Measurements from ENCODE around the gene FADS6. TPM values are rescaled to one million over a fixed set of nuclear protein-coding genes. Genes with fewer than 3 reads are reported as not detected.

Gene FADS6
- total and polyA plus RNA-seq, 3 experiments from 2014 or later: not detected

GRCh38 chr17:74856112-74856511 is 37.3 kb downstream of the FADS6 start:
- Mint-ChIP-seq H3K4me3 (no peak overlapping the region), H3K36me3 (no peaks in the 10 kb centered on the region), H3K4me1 (peaks cover 10 to 26% (median 16%) of the 10 kb centered on the region in 3 donors), H3K9me3 (no peaks in the 10 kb centered on the region), H3K27me3 (peaks cover 53 to 73% of the 10 kb centered on the region in 2 donors), H3K27ac (no peak overlapping the region)
- Histone ChIP-seq H3K9me3 (ENCODE audit: low read length) (no peaks in the 10 kb centered on the region), H3K4me3 (ENCODE audit: low read length) (no peak overlapping the region), H3K27me3 (ENCODE audit: insufficient read depth, low read length, poor library complexity, severe bottlenecking) (peaks cover 39% of the 10 kb centered on the region), H3K36me3 (ENCODE audit: insufficient read depth, low read length) (no peaks in the 10 kb centered on the region), H3K4me1 (ENCODE audit: insufficient read depth, low read length) (peaks cover 13% of the 10 kb centered on the region), H3K27ac (ENCODE audit: low read depth, low read length) (no peak overlapping the region)
- ChIA-PET CTCF (interaction anchor here (0.8 to 1.6 kb wide), 4 partner anchors 9 to 198 kb away, joined by 3 to 4 read pairs (median 4); no protein-coding TSS in a partner anchor), POLR2A (interaction anchor here (0.7 kb wide), 1 partner anchor 85 kb away, joined by 4 read pairs; no protein-coding TSS in a partner anchor)
- DNase-seq: no peak

GRCh38 chr17:74855323-74855722 is 38.1 kb downstream of the FADS6 start:
- CTCF ChIA-PET: interaction anchor here (0.9 to 1.6 kb wide), 2 partner anchors 12 to 119 kb away, joined by 3 to 4 read pairs; no protein-coding TSS in a partner anchor
- peaks cover 35% of the 10 kb centered on the region for H3K27me3 ChIP-seq (ENCODE audit: insufficient read depth, low read length, poor library complexity, severe bottlenecking)
- Mint-ChIP-seq H3K9me3 (no peaks in the 10 kb centered on the region), H3K4me1 (peaks cover 10 to 19% (median 14%) of the 10 kb centered on the region in 3 donors), H3K36me3 (no peaks in the 10 kb centered on the region), H3K27ac (no peak overlapping the region), H3K4me3 (no peak overlapping the region), H3K27me3 (peaks cover 53 to 80% of the 10 kb centered on the region in 2 donors)
- H3K4me3 ChIP-seq (ENCODE audit: low read length): no peak overlapping the region
- no peaks in the 10 kb centered on the region for H3K9me3 ChIP-seq (ENCODE audit: low read length)
- DNase-seq: no peak
- POLR2A ChIA-PET: no interaction called here
- H3K27ac ChIP-seq (ENCODE audit: low read depth, low read length): no peak overlapping the region
- H3K4me1 ChIP-seq (ENCODE audit: insufficient read depth, low read length): peaks cover 5% of the 10 kb centered on the region
- H3K36me3 ChIP-seq (ENCODE audit: insufficient read depth, low read length): no peaks in the 10 kb centered on the region

GRCh38 chr17:74854792-74855191 is 38.6 kb downstream of the FADS6 start:
- Mint-ChIP-seq H3K4me1 (peaks cover 10 to 14% (median 12%) of the 10 kb centered on the region in 3 donors), H3K4me3 (no peak overlapping the region), H3K36me3 (no peaks in the 10 kb centered on the region), H3K27ac (no peak overlapping the region), H3K27me3 (peaks cover 50 to 76% of the 10 kb centered on the region in 2 donors), H3K9me3 (no peaks in the 10 kb centered on the region)
- H3K27me3 ChIP-seq (ENCODE audit: insufficient read depth, low read length, poor library complexity, severe bottlenecking): peaks cover 31% of the 10 kb centered on the region
- no peaks in the 10 kb centered on the region for H3K9me3 ChIP-seq (ENCODE audit: low read length)
- POLR2A ChIA-PET: no interaction called here
- no peaks in the 10 kb centered on the region for H3K36me3 ChIP-seq (ENCODE audit: insufficient read depth, low read length)
- CTCF ChIA-PET: interaction anchor here (1.6 kb wide), 1 partner anchor 12 kb away, joined by 4 read pairs; no protein-coding TSS in a partner anchor
- DNase-seq: no peak
- no peak overlapping the region for H3K4me3 ChIP-seq (ENCODE audit: low read length)
- H3K27ac ChIP-seq (ENCODE audit: low read depth, low read length): no peak overlapping the region
- no peaks in the 10 kb centered on the region for H3K4me1 ChIP-seq (ENCODE audit: insufficient read depth, low read length)

GRCh38 chr17:74853669-74854068 is 39.8 kb downstream of the FADS6 start:
- ChIA-PET CTCF (interaction anchor here (0.7 kb wide), 1 partner anchor 63 kb away, joined by 3 read pairs; no protein-coding TSS in a partner anchor), POLR2A (no interaction called here)
- no peaks in the 10 kb centered on the region for H3K36me3 Mint-ChIP-seq
- Histone ChIP-seq H3K36me3 (ENCODE audit: insufficient read depth, low read length) (no peaks in the 10 kb centered on the region), H3K27me3 (ENCODE audit: insufficient read depth, low read length, poor library complexity, severe bottlenecking) (peaks cover 23% of the 10 kb centered on the region), H3K27ac (ENCODE audit: low read depth, low read length) (no peak overlapping the region), H3K4me3 (ENCODE audit: low read length) (no peak overlapping the region), H3K4me1 (ENCODE audit: insufficient read depth, low read length) (no peaks in the 10 kb centered on the region), H3K9me3 (ENCODE audit: low read length) (no peaks in the 10 kb centered on the region)
- no peak for DNase-seq
- H3K9me3 Mint-ChIP-seq: no peaks in the 10 kb centered on the region
- H3K4me1 Mint-ChIP-seq: peaks cover 6 to 10% (median 9%) of the 10 kb centered on the region in 3 donors
- H3K4me3 Mint-ChIP-seq: no peak overlapping the region
- H3K27me3 Mint-ChIP-seq: peaks cover 44 to 68% of the 10 kb centered on the region in 2 donors
- H3K27ac Mint-ChIP-seq: no peak overlapping the region

- Histone ChIP-seq H3K36me3 (ENCODE audit: insufficient read depth, low read length) (no peaks in the 10 kb centered on the region), H3K4me1 (ENCODE audit: insufficient read depth, low read length) (no peaks in the 10 kb centered on the region), H3K27ac (ENCODE audit: low read depth, low read length) (no peak overlapping the region), H3K27me3 (ENCODE audit: insufficient read depth, low read length, poor library complexity, severe bottlenecking) (peaks cover 21% of the 10 kb centered on the region), H3K4me3 (ENCODE audit: low read length) (peak overlapping the region; percentile 32), H3K9me3 (ENCODE audit: low read length) (no peaks in the 10 kb centered on the region)
- Mint-ChIP-seq H3K9me3 (no peaks in the 10 kb centered on the region), H3K36me3 (no peaks in the 10 kb centered on the region), H3K4me3 (peak overlapping the region in 3 of 7 donors; percentile 53 to 88 (median 67)), H3K4me1 (peaks cover 6 to 10% (median 9%) of the 10 kb centered on the region in 3 donors), H3K27me3 (peaks cover 42 to 63% of the 10 kb centered on the region in 2 donors), H3K27ac (no peak overlapping the region)
- ChIA-PET POLR2A (interaction anchor here (0.8 to 1.5 kb wide), 2 partner anchors 20 to 115 kb away, joined by 4 to 5 read pairs; no protein-coding TSS in a partner anchor), CTCF (interaction anchor here (0.9 to 1.6 kb wide), 4 partner anchors 9 to 196 kb away, joined by 3 to 7 read pairs (median 4); no protein-coding TSS in a partner anchor)
- no peak for DNase-seq
Observed at GRCh38 chr17:74853048-74853397, 40.4 kb downstream of the FADS6 start.

GRCh38 chr17:74852237-74853047 is 41.0 kb downstream of the FADS6 start:
- H3K9me3 ChIP-seq (ENCODE audit: low read length): no peaks in the 10 kb centered on the region
- Mint-ChIP-seq H3K4me3 (peak overlapping the region in 6 of 7 donors; percentile 41 to 88 (median 65)), H3K4me1 (peaks cover 6 to 10% (median 9%) of the 10 kb centered on the region in 3 donors), H3K36me3 (no peaks in the 10 kb centered on the region), H3K9me3 (no peaks in the 10 kb centered on the region), H3K27ac (no peak overlapping the region), H3K27me3 (peaks cover 36 to 57% of the 10 kb centered on the region in 2 donors)
- H3K27me3 ChIP-seq (ENCODE audit: insufficient read depth, low read length, poor library complexity, severe bottlenecking): peaks cover 15% of the 10 kb centered on the region
- no peak overlapping the region for H3K27ac ChIP-seq (ENCODE audit: low read depth, low read length)
- POLR2A ChIA-PET: interaction anchor here (0.8 to 1.5 kb wide), 2 partner anchors 21 to 114 kb away, joined by 4 to 5 read pairs; no protein-coding TSS in a partner anchor
- H3K36me3 ChIP-seq (ENCODE audit: insufficient read depth, low read length): no peaks in the 10 kb centered on the region
- no peaks in the 10 kb centered on the region for H3K4me1 ChIP-seq (ENCODE audit: insufficient read depth, low read length)
- DNase-seq: peak; percentile 30 to 64 (median 45)
- CTCF ChIA-PET: interaction anchor here (0.9 to 1.6 kb wide), 4 partner anchors 10 to 195 kb away, joined by 3 to 7 read pairs (median 4); no protein-coding TSS in a partner anchor
- peak overlapping the region; percentile 32 for H3K4me3 ChIP-seq (ENCODE audit: low read length)

GRCh38 chr17:74851612-74852236 is 41.7 kb downstream of the FADS6 start:
- CTCF ChIA-PET: interaction anchor here (0.9 to 1.6 kb wide), 2 partner anchors 61 to 106 kb away, joined by 3 to 5 read pairs; no protein-coding TSS in a partner anchor
- DNase-seq: no peak
- Mint-ChIP-seq H3K36me3 (no peaks in the 10 kb centered on the region), H3K27ac (no peak overlapping the region), H3K4me3 (no peak overlapping the region), H3K9me3 (no peaks in the 10 kb centered on the region), H3K4me1 (peaks cover 6 to 10% (median 9%) of the 10 kb centered on the region in 3 donors), H3K27me3 (peaks cover 31 to 50% of the 10 kb centered on the region in 2 donors)
- POLR2A ChIA-PET: interaction anchor here (1.5 kb wide), 1 partner anchor 22 kb away, joined by 5 read pairs; no protein-coding TSS in a partner anchor
- H3K4me1 ChIP-seq (ENCODE audit: insufficient read depth, low read length): no peaks in the 10 kb centered on the region
- H3K27me3 ChIP-seq (ENCODE audit: insufficient read depth, low read length, poor library complexity, severe bottlenecking): peaks cover 10% of the 10 kb centered on the region
- no peaks in the 10 kb centered on the region for H3K36me3 ChIP-seq (ENCODE audit: insufficient read depth, low read length)
- no peaks in the 10 kb centered on the region for H3K9me3 ChIP-seq (ENCODE audit: low read length)
- H3K4me3 ChIP-seq (ENCODE audit: low read length): no peak overlapping the region
- no peak overlapping the region for H3K27ac ChIP-seq (ENCODE audit: low read depth, low read length)
